ENCODE measurements around the gene BABAM2.

Gene BABAM2

GRCh38 chr2:28135799-28136198 lies 245.3 kb downstream of the BABAM2 start:
- DNase-seq = no peak

- no peak for DNase-seq
These were observed 246.0 kb downstream of the BABAM2 start for GRCh38 chr2:28136556-28136955.

- DNase-seq = no peak
These were observed 246.7 kb downstream of the BABAM2 start for GRCh38 chr2:28137221-28137620.

- no peak for DNase-seq
These were observed 251.9 kb downstream of the BABAM2 start for GRCh38 chr2:28142386-28142785.

GRCh38 chr2:28148000-28148399 lies 257.5 kb downstream of the BABAM2 start:
- no peak for DNase-seq

GRCh38 chr2:28148566-28148965 lies 258.0 kb downstream of the BABAM2 start:
- DNase-seq = no peak

GRCh38 chr2:28150236-28150915 lies 259.8 kb downstream of the BABAM2 start:
- DNase-seq = no peak

GRCh38 chr2:28150994-28151393 lies 260.5 kb downstream of the BABAM2 start:
- no peak for DNase-seq

- no peak for DNase-seq
These were observed 262.2 kb downstream of the BABAM2 start for GRCh38 chr2:28152585-28153280.

GRCh38 chr2:28153851-28154250 lies 263.3 kb downstream of the BABAM2 start:
- no peak for DNase-seq

- no peak for DNase-seq
These were observed 264.6 kb downstream of the BABAM2 start for GRCh38 chr2:28155086-28155485.

- no peak for DNase-seq
These were observed 265.1 kb downstream of the BABAM2 start for GRCh38 chr2:28155627-28156026.

GRCh38 chr2:28158791-28159190 lies 268.3 kb downstream of the BABAM2 start:
- no peak for DNase-seq

- no peak for DNase-seq
These were observed 270.5 kb downstream of the BABAM2 start for GRCh38 chr2:28160986-28161425.

GRCh38 chr2:28161466-28161865 lies 270.9 kb downstream of the BABAM2 start:
- no peak for DNase-seq

- no peak for DNase-seq
These were observed 272.0 kb downstream of the BABAM2 start for GRCh38 chr2:28162564-28162963.

- no peak for DNase-seq
These were observed 272.5 kb downstream of the BABAM2 start for GRCh38 chr2:28163028-28163427.

GRCh38 chr2:28163627-28164279 lies 273.2 kb downstream of the BABAM2 start:
- no peak for DNase-seq

GRCh38 chr2:28164280-28164801 lies 273.8 kb downstream of the BABAM2 start:
- no peak for DNase-seq

- no peak for DNase-seq
These were observed 274.6 kb downstream of the BABAM2 start for GRCh38 chr2:28165087-28165635.

GRCh38 chr2:28166956-28167355 lies 276.4 kb downstream of the BABAM2 start:
- DNase-seq = no peak

GRCh38 chr2:28168376-28168775 lies 277.8 kb downstream of the BABAM2 start:
- no peak for DNase-seq

- no peak for DNase-seq
These were observed 279.0 kb downstream of the BABAM2 start for GRCh38 chr2:28169492-28169891.
